Measurements from ENCODE around the gene PRR30.

DNA sequence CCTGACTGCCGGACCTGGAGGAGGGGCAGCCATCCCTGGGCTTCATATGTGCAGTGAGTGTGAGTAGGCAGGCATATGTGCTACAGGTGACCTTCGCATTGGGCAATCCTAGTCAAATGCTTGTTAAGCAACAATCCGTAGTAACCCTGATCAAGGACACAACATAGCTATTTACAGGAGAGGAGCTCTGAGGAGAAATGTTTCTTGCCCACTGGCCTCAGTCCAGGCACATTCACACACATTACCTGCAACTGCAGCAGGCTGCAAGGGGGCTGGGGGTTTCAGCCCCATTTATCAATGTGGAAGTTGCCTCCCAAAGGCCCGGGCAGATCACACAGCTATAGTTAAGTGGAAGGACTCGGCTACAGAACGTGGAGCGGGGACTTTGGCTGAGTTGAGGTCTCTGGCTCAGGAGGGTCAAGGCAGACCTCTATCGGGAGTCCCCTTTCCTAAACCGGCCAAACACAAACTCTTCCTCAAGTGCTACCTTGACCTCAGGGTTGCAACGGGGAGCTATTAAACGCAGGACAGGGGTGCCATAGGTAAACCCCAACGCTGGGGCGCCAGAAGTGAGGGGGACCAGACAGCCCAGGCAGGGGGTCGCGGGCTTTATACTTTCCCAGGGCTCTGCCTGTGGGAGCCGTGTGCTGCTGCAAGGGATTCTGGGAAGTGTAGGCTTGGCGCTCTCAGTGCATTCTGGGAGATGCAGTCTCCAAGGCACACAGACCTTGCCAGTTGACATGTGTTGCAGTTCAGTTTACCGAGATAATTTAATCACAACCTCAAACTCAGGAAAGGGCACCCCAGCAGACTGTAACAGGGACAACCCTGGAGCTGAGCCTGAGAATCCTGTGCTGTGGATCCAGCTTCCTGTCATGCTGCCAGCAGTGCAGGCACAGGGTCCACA, 43.2 kb downstream of the PRR30 start:
- TF ChIP-seq, protein P1, sequence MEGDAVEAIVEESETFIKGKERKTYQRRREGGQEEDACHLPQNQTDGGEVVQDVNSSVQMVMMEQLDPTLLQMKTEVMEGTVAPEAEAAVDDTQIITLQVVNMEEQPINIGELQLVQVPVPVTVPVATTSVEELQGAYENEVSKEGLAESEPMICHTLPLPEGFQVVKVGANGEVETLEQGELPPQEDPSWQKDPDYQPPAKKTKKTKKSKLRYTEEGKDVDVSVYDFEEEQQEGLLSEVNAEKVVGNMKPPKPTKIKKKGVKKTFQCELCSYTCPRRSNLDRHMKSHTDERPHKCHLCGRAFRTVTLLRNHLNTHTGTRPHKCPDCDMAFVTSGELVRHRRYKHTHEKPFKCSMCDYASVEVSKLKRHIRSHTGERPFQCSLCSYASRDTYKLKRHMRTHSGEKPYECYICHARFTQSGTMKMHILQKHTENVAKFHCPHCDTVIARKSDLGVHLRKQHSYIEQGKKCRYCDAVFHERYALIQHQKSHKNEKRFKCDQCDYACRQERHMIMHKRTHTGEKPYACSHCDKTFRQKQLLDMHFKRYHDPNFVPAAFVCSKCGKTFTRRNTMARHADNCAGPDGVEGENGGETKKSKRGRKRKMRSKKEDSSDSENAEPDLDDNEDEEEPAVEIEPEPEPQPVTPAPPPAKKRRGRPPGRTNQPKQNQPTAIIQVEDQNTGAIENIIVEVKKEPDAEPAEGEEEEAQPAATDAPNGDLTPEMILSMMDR (IDR thresholded peaks at IDR 0.05 in 2 of 3, conservative IDR thresholded peaks at IDR 0.05 in 1 of 3; ENCODE audit: borderline replicate concordance in 1 of 3, insufficient read depth in 1 of 3, low read depth in 2 of 3, low read length in 2 of 3), result no peak
- TF ChIP-seq POLR2A (IDR thresholded peaks at IDR 0.05; ENCODE audit: borderline replicate concordance, extremely low read depth, insufficient read depth, insufficient read length) (peak; percentile 25), RAD21 (IDR thresholded peaks at IDR 0.05; ENCODE audit: low read depth) (no peak), JUND (IDR thresholded peaks at IDR 0.05) (no peak)

Data from HCT116 (cell line).